Activated CD4-positive, alpha-beta T cell treated with anti-CD3 and anti-CD28 coated beads, Interleukin-2, Interleukin-6, amounts not matched to agents 100 ng/mL and 50 ng/mL, durations not matched to agents 16 hours and 8 hours (primary cell): ENCODE data around the gene CACNA1H.
A peak's percentile ranks its signal among the peaks of the same experiment; 100 is the strongest.
"Not testable (repeated sequence)": the region's sequence is repeated elsewhere in the genome, so short reads cannot be mapped to it uniquely, and the experiment has no call there.

Experiments
- DNase-seq: peaks from one replicate; pipeline ENCODE4 v3.0.0-alpha.2; 2020

Gene CACNA1H

GRCh38 chr16:1194665-1195392 is 41.9 kb downstream of the CACNA1H start:
- no peak for DNase-seq

- DNase-seq = no peak
Measured at GRCh38 chr16:1195393-1195666, 42.4 kb downstream of the CACNA1H start.

GRCh38 chr16:1196494-1196893 is 43.6 kb downstream of the CACNA1H start:
- DNase-seq = no peak

- no peak for DNase-seq
Measured at GRCh38 chr16:1197237-1197866, 44.4 kb downstream of the CACNA1H start.

GRCh38 chr16:1198194-1198593 is 45.3 kb downstream of the CACNA1H start:
- DNase-seq = no peak

- DNase-seq = not testable (repeated sequence)
Measured at GRCh38 chr16:1198671-1199346, 45.9 kb downstream of the CACNA1H start.

- DNase-seq = no peak
Measured at GRCh38 chr16:1199347-1200013, 46.6 kb downstream of the CACNA1H start.

- no peak for DNase-seq
Measured at GRCh38 chr16:1200014-1200627, 47.2 kb downstream of the CACNA1H start.

- no peak for DNase-seq
Measured at GRCh38 chr16:1201444-1201843, 48.5 kb downstream of the CACNA1H start.

GRCh38 chr16:1202274-1202673 is 49.4 kb downstream of the CACNA1H start:
- no peak for DNase-seq

GRCh38 chr16:1204933-1205332 is 52.0 kb downstream of the CACNA1H start:
- DNase-seq = no peak

- DNase-seq = no peak
Measured at GRCh38 chr16:1206326-1206725, 53.4 kb downstream of the CACNA1H start.

- DNase-seq = no peak
Measured at GRCh38 chr16:1206786-1207185, 53.9 kb downstream of the CACNA1H start.

GRCh38 chr16:1208239-1208830 is 55.4 kb downstream of the CACNA1H start:
- peak; percentile 12 for DNase-seq

- DNase-seq = no peak
Measured at GRCh38 chr16:1209081-1209480, 56.2 kb downstream of the CACNA1H start.

- no peak for DNase-seq
Measured at GRCh38 chr16:1210461-1210860, 57.6 kb downstream of the CACNA1H start.

- DNase-seq = no peak
Measured at GRCh38 chr16:1211451-1212268, 58.8 kb downstream of the CACNA1H start.

GRCh38 chr16:1212616-1213194 is 59.8 kb downstream of the CACNA1H start:
- DNase-seq = no peak

- DNase-seq = no peak
Measured at GRCh38 chr16:1213231-1213630, 60.3 kb downstream of the CACNA1H start.

- no peak for DNase-seq
Measured at GRCh38 chr16:1213796-1214372, 61.0 kb downstream of the CACNA1H start.

GRCh38 chr16:1214719-1215118 is 61.8 kb downstream of the CACNA1H start:
- DNase-seq = no peak
